H9 (cell line): Measurements from ENCODE around the gene ANKRD55. TPM values are rescaled to one million over a fixed set of nuclear protein-coding genes. Genes with fewer than 3 reads are reported as not detected.

Source experiments
- DNase-seq: peaks from one replicate; pipeline ENCODE4 v3.0.0-alpha.2; 2017
- H2AFZ ChIP-seq: one replicate; pipeline ENCODE4 v1.6.1; 2013; ENCODE audit warnings: mild to moderate bottlenecking, low read length, control low read depth, moderate library complexity
- H2AK5ac ChIP-seq: 2 replicates; pipeline ENCODE4 v1.6.1; 2013; ENCODE audit warnings: low read length, control low read depth, mixed read lengths; ENCODE audit not compliant: insufficient read length
- H2BK120ac ChIP-seq: one replicate; pipeline ENCODE4 v1.6.1; 2013; ENCODE audit warnings: low read depth, mild to moderate bottlenecking, low read length, control low read depth, inconsistent platforms; ENCODE audit not compliant: poor library complexity, severe bottlenecking
- H2BK12ac ChIP-seq: 2 replicates; pipeline ENCODE4 v1.6.1; 2013; ENCODE audit warnings: low read length, control low read depth, mixed read lengths, low read depth; ENCODE audit not compliant: insufficient read length
- H2BK15ac ChIP-seq: 2 replicates; pipeline ENCODE4 v1.6.1; 2013; ENCODE audit warnings: low read depth, low read length, control low read depth
- H2BK20ac ChIP-seq: one replicate; pipeline ENCODE4 v1.6.1; 2013; ENCODE audit warnings: low read depth, mild to moderate bottlenecking, low read length, control low read depth, inconsistent platforms; ENCODE audit not compliant: poor library complexity, severe bottlenecking
- H2BK5ac ChIP-seq: 2 replicates; pipeline ENCODE4 v1.6.1; 2013; ENCODE audit warnings: low read length, control low read depth, mixed read lengths; ENCODE audit not compliant: insufficient read length
- H3K14ac ChIP-seq: 2 replicates; pipeline ENCODE4 v1.6.1; 2013; ENCODE audit warnings: low read length, control low read depth; ENCODE audit not compliant: insufficient read depth
- H3K18ac ChIP-seq: 2 replicates; pipeline ENCODE4 v1.6.1; 2013; ENCODE audit warnings: low read depth, mild to moderate bottlenecking, mixed read lengths, low read length, control low read depth; ENCODE audit not compliant: insufficient read length
- H3K23ac ChIP-seq: 2 replicates; pipeline ENCODE4 v1.6.1; 2013; ENCODE audit warnings: low read length, control low read depth, mixed read lengths, low read depth; ENCODE audit not compliant: insufficient read length
- H3K23me2 ChIP-seq: 2 replicates; pipeline ENCODE4 v1.6.1; 2013; ENCODE audit warnings: low read depth, mild to moderate bottlenecking, mixed read lengths, low read length, control low read depth; ENCODE audit not compliant: insufficient read length, poor library complexity, severe bottlenecking
- H3K27ac ChIP-seq: 2 replicates; pipeline ENCODE4 v1.5.1; 2013; ENCODE audit warnings: low read length, control low read depth, mixed read lengths, low read depth; ENCODE audit not compliant: insufficient read length
- H3K27me3 ChIP-seq: 2 replicates; pipeline ENCODE4 v1.6.1; 2013; ENCODE audit warnings: low read length, control low read depth, inconsistent platforms; ENCODE audit not compliant: insufficient read depth
- H3K4ac ChIP-seq: 2 replicates; pipeline ENCODE4 v1.6.1; 2013; ENCODE audit warnings: low read depth, mild to moderate bottlenecking, control low read depth, inconsistent platforms, low read length, moderate library complexity
- H3K4me1 ChIP-seq: 2 replicates; pipeline ENCODE4 v1.6.1; 2013; ENCODE audit warnings: low read length, control low read depth, inconsistent platforms; ENCODE audit not compliant: insufficient read depth
- H3K4me2 ChIP-seq: 2 replicates; pipeline ENCODE4 v1.6.1; 2013; ENCODE audit warnings: low read length, control low read depth, mixed read lengths; ENCODE audit not compliant: insufficient read length, insufficient read depth
- H3K56ac ChIP-seq: 2 replicates; pipeline ENCODE4 v1.6.1; 2013; ENCODE audit warnings: low read depth, mild to moderate bottlenecking, mixed read lengths, low read length, control low read depth; ENCODE audit not compliant: insufficient read length
- H3K79me1 ChIP-seq: 2 replicates; pipeline ENCODE4 v1.6.1; 2013; ENCODE audit warnings: low read depth, mild to moderate bottlenecking, moderate library complexity, low read length, control low read depth, inconsistent platforms; ENCODE audit not compliant: insufficient read depth, poor library complexity, severe bottlenecking
- H3K79me2 ChIP-seq: 2 replicates; pipeline ENCODE4 v1.6.1; 2013; ENCODE audit warnings: low read length, control low read depth, inconsistent platforms; ENCODE audit not compliant: insufficient read depth
- H3K9ac ChIP-seq: 2 replicates; pipeline ENCODE4 v1.6.1; 2013; ENCODE audit warnings: low read length, control low read depth, mixed read lengths; ENCODE audit not compliant: insufficient read length; ENCODE audit errors: extremely low read depth
- H3K9me3 ChIP-seq: one replicate; pipeline ENCODE4 v1.6.1; 2013; ENCODE audit warnings: low read depth, low read length, inconsistent platforms; ENCODE audit not compliant: control insufficient read depth
- H3T11ph ChIP-seq: one replicate; pipeline ENCODE4 v1.6.1; 2013; ENCODE audit warnings: mild to moderate bottlenecking, low read length, control low read depth, inconsistent platforms
- H4K20me1 ChIP-seq: one replicate; pipeline ENCODE4 v1.6.1; 2013; ENCODE audit not compliant: control insufficient read depth, insufficient read length, insufficient read depth
- H4K5ac ChIP-seq: 2 replicates; pipeline ENCODE4 v1.6.1; 2013; ENCODE audit warnings: low read depth, mild to moderate bottlenecking, mixed read lengths, low read length, control low read depth; ENCODE audit not compliant: insufficient read length
- H4K8ac ChIP-seq: replicated peaks from 2 replicates; pipeline ENCODE4 v1.6.1; 2013; ENCODE audit warnings: low read length, control low read depth, mixed read lengths, low read depth; ENCODE audit not compliant: insufficient read length
- H4K91ac ChIP-seq: 2 replicates; pipeline ENCODE4 v1.6.1; 2013; ENCODE audit warnings: low read depth, mild to moderate bottlenecking, moderate library complexity, mixed read lengths, low read length, control low read depth; ENCODE audit not compliant: insufficient read length
- H3K27ac Mint-ChIP-seq, 3 experiments: 2 replicates in 2 of 3; 3 replicates in 1 of 3; pipeline ENCODE4 v1.8.0; 2020 to 2021; ENCODE audit warnings: mixed read lengths in 3 of 3, mild to moderate bottlenecking in 1 of 3, moderate library complexity in 1 of 3
- H3K27me3 Mint-ChIP-seq: 2 replicates; pipeline ENCODE4 v1.8.0; 2021; ENCODE audit warnings: low read depth, mild to moderate bottlenecking, moderate library complexity, mixed read lengths
- H3K36me3 Mint-ChIP-seq, 3 experiments: 2 replicates in 2 of 3; 3 replicates in 1 of 3; pipeline ENCODE4 v1.8.0; 2020 to 2021; ENCODE audit warnings: low read depth in 3 of 3, mixed read lengths in 3 of 3; ENCODE audit not compliant: insufficient read depth in 1 of 3
- H3K4me1 Mint-ChIP-seq, 2 experiments: 2 replicates each; pipeline ENCODE4 v1.8.0; 2020; ENCODE audit warnings: mixed read lengths in 2 of 2
- H3K4me3 Mint-ChIP-seq, 2 experiments: 2 replicates in 1 of 2; 3 replicates in 1 of 2; pipeline ENCODE4 v1.8.0; 2020 to 2021; ENCODE audit warnings: mild to moderate bottlenecking in 2 of 2, mixed read lengths in 2 of 2, moderate library complexity in 1 of 2
- H3K9me3 Mint-ChIP-seq, 2 experiments: 2 replicates in 1 of 2; 3 replicates in 1 of 2; pipeline ENCODE4 v1.8.0; 2020; ENCODE audit warnings: mild to moderate bottlenecking in 2 of 2, mixed read lengths in 2 of 2, moderate library complexity in 1 of 2
- CTCF ChIP-seq: fragments of 200-600 bp; sonication (generic); conservative IDR thresholded peaks from 3 replicates; pipeline ENCODE4 v1.8.0; 2021; ENCODE audit warnings: antibody characterized with exemption, mild to moderate bottlenecking
- WGBS: extraction: QIAGEN DNeasy Blood & Tissue Kit; methylation state at CpG from one replicate; pipeline ENCODE4 v1.1.7; 2013; ENCODE audit warnings: missing lambda C conversion rate, low lambda C conversion rate, mixed read lengths; ENCODE audit not compliant: insufficient read length; ENCODE audit errors: extremely low coverage; 5-methylcytosine and 5-hydroxymethylcytosine counted together
- total RNA-seq: library from RNA; stranded (reverse); gene quantifications from 2 replicates; pipeline ENCODE4 v1.2.1, GENCODE V29; 2021

Gene ANKRD55
- total RNA-seq, 1 experiment from 2014 or later, result not detected

- no peak overlapping the region for H3K4me2 ChIP-seq
- no peak overlapping the region for H3K18ac ChIP-seq
Observed at GRCh38 chr5:56281489-56282165, 48.5 kb upstream of the ANKRD55 start.

More at GRCh38 chr5:56281489-56282165, 48.5 kb upstream of the ANKRD55 start:
- Mint-ChIP-seq H3K4me3 (no peak overlapping the region), H3K9me3 (peaks cover 0 to 2% of the 10 kb centered on the region in 2 experiments; a peak in 1 of 5 replicates), H3K27me3 (no peaks in the 10 kb centered on the region; the same call in 1 of the 2 replicates), H3K27ac (no peak overlapping the region), H3K36me3 (peaks cover 0 to 3% (median 0%) of the 10 kb centered on the region in 3 experiments; a peak in 2 of 7 replicates), H3K4me1 (peaks cover 0 to 8% of the 10 kb centered on the region in 2 experiments; a peak in 3 of 4 replicates)
- Histone ChIP-seq H3K4ac (no peak overlapping the region), H2BK20ac (no peak overlapping the region), H4K91ac (no peak overlapping the region), H3K79me2 (no peaks in the 10 kb centered on the region), H2BK120ac (no peak overlapping the region), H2BK12ac (no peak overlapping the region), H3T11ph (no peak overlapping the region), H3K56ac (no peak overlapping the region), H3K9me3 (no peaks in the 10 kb centered on the region), H4K8ac (no peak overlapping the region), H3K14ac (no peak overlapping the region), H2AFZ (no peak overlapping the region), H4K5ac (no peak overlapping the region), H3K79me1 (no peaks in the 10 kb centered on the region), H3K9ac (no peak overlapping the region), H3K27ac (no peak overlapping the region), H3K23me2 (no peaks in the 10 kb centered on the region), H2BK15ac (no peak overlapping the region), H3K23ac (no peak overlapping the region), H3K4me1 (peaks cover 3% of the 10 kb centered on the region; the same call in 1 of the 2 replicates), H4K20me1 (no peaks in the 10 kb centered on the region), H3K27me3 (no peaks in the 10 kb centered on the region), H2AK5ac (no peak overlapping the region), H2BK5ac (no peak overlapping the region)
- no CpG with 5 or more reads among the region's 5 CpGs for WGBS
- TF ChIP-seq CTCF, result no peak
- no peak for DNase-seq
